Measurements from ENCODE around the gene CCDC102A. TPM values are rescaled to one million over a fixed set of nuclear protein-coding genes. Genes with fewer than 3 reads are reported as not detected.

CCDC102A gene
- total RNA-seq (10 to 100 TPM in 2 of 9 donors, 1 to 10 TPM in 7; 3.3 to 17.0 (median 6.8) TPM), polyA plus RNA-seq (1 to 10 TPM; 4.4 to 8.1 TPM)
- long read RNA-seq, donor 1, transcript CCDC102A-201 (9 exons, 2,463 nt), result major isoform, 34 of 56 reads
- long read RNA-seq, donor 1, partial matches to known transcripts, result 17 of 56 reads
- long read RNA-seq, donor 1, other reads (novel, unspliced or antisense), result 4 of 56 reads
- long read RNA-seq, donor 2, partial matches to known transcripts, result 1 of 1 reads
- long read RNA-seq, donor 2, other reads (novel, unspliced or antisense), result 0 of 1 reads
- long read RNA-seq, donor 3, transcript CCDC102A-201 (9 exons, 2,463 nt), result major isoform, 39 of 61 reads
- long read RNA-seq, donor 3, partial matches to known transcripts, result 21 of 61 reads
- long read RNA-seq, donor 3, other reads (novel, unspliced or antisense), result 1 of 61 reads

DNA sequence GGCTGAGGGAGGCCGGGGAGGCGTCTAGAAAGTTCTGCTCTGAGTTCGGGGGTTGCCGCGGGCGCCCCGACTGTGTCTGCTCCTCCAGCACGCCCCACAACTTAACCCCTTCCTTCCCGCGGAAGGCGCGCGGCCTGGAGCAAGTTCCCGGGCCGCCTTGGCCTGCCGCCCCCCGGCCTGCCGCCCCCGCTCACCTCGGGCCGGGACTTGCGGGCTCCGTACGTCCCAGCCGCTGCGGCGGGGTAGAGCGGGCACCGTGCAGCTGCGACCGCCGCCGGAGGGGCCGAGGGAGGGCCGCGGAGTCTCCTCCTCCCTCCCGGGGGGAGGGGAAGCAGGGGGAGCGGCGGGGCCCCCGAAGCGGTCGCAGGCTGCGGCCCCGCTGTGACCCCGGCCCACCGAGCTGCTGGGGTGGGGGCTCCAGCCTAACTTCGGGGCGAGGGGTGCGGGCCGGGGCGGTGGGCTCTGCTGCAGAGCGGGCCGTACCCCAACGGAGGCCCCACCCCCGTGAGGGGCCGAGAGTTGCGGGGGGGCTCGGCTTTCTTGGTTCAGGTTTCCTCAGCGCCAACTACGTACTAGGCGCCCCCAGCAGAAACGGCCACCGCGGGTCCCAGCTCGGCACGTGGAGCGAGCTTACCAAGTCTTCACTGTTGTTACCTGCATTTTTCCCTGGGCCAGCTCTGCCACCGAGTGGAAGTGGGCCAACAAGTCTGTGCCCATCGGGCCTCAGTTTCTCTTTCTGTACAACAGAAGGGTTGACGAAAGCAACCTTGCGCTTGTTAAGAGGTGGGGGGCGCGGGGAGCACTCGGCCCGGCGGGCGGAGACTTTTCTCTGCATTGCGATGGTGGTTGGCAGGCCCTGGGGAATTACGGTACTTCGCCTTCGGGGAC, at the start of gene CCDC102A:
Gene CCDC102A (minus strand): TSS at position 266 of the 888 bp plus-strand sequence. CDS start 7,394 bp downstream, outside the sequence.
- Histone ChIP-seq H3K27me3 (peaks cover 0 to 5% (median 0%) of the 10 kb centered on the region in 9 donors), H3K36me3 (no peaks in the 10 kb centered on the region), H3K9me3 (no peaks in the 10 kb centered on the region), H3K27ac (peak within 1 kb of the TSS; percentile 61 to 97 (median 93)), H3K4me1 (peaks cover 0 to 74% (median 33%) of the 10 kb centered on the region in 12 donors), H3K4me3 (peak within 1 kb of the TSS; percentile 64 to 98 (median 91))
- intact Hi-C loops (cut with DNase I), result no loop called here
- peak in 3 of 4 donors; percentile 19 to 69 (median 60) for ATAC-seq
- TF ChIP-seq POLR2A (IDR thresholded peaks at IDR 0.05), result peak in 1 of 2 donors; percentile 12
- TF ChIP-seq, protein P1, sequence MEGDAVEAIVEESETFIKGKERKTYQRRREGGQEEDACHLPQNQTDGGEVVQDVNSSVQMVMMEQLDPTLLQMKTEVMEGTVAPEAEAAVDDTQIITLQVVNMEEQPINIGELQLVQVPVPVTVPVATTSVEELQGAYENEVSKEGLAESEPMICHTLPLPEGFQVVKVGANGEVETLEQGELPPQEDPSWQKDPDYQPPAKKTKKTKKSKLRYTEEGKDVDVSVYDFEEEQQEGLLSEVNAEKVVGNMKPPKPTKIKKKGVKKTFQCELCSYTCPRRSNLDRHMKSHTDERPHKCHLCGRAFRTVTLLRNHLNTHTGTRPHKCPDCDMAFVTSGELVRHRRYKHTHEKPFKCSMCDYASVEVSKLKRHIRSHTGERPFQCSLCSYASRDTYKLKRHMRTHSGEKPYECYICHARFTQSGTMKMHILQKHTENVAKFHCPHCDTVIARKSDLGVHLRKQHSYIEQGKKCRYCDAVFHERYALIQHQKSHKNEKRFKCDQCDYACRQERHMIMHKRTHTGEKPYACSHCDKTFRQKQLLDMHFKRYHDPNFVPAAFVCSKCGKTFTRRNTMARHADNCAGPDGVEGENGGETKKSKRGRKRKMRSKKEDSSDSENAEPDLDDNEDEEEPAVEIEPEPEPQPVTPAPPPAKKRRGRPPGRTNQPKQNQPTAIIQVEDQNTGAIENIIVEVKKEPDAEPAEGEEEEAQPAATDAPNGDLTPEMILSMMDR (IDR thresholded peaks at IDR 0.05), result no peak
- peak in 2 of 5 donors; percentile 38 to 48 for DNase-seq
- 1 to 6% (median 3%) methylated on average over 25 to 81 of the region's 81 CpGs for WGBS, 4 donors

DNA sequence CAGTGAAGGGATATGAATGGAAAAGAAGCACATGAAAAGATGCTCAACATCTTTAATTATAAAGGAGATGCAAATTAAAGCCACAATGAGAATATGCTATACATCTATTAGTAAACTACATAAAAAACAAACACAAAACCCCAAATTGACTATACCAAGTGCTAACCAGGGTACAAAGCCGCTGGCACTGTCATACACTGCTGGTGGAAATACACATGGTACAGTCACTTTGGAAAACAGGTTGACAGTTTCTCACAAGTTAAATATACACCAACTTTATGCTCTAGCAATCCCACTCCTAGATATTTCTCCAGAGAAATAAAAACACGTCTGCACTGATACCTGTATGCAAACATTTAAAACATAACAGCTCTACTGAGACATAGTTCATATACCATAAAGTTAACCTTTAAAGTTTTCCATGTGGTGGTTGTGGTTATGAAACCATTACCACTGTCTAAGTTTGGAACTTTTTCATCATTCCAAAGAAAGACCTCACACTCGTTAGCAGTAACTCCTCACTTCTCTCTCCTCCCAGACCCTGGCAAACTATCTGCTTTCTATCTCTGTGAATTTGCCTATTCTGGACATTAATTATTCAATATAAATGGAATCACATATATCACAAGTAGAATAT, 48.8 kb upstream of the CCDC102A start:
- intact Hi-C loops (cut with DNase I), result loop anchor here in 1 of 10 donors (10.0 kb wide), 1 partner anchor 400 kb away; no protein-coding TSS in a partner anchor
- no peak for TF ChIP-seq POLR2A (IDR thresholded peaks at IDR 0.05)
- TF ChIP-seq, protein P1 (IDR thresholded peaks at IDR 0.05), result no peak
- Histone ChIP-seq H3K4me3 (no peak overlapping the region), H3K4me1 (peaks cover 0 to under 1% (median 0%) of the 10 kb centered on the region in 12 donors), H3K36me3 (no peaks in the 10 kb centered on the region), H3K27ac (no peak overlapping the region), H3K9me3 (no peaks in the 10 kb centered on the region), H3K27me3 (peaks cover 0 to 12% (median 0%) of the 10 kb centered on the region in 9 donors)
- no peak for DNase-seq
- no peak for ATAC-seq
- WGBS, 4 donors, result 44 to 59% (median 48%) methylated on average over 3 of the region's 3 CpGs

DNA sequence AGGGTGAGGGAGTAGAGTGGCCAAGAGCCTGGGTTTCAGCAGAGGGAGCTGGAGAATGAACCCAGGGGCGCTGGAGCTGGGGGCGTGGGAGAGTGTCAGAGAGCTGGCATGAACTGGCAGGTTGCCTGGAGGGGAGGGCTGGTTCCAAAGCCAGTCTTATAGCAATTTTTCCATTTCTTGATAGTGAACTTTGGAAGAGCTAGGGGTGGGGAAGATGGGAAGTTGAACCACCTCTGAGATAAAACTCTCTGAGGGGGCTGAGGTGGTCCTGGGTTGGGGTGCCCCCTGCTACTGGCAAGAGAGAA, 42.9 kb upstream of the CCDC102A start:
- intact Hi-C loops (cut with DNase I), result loop anchor here in 8 of 10 donors (5.0 to 10.0 kb wide), 8 partner anchors 68 to 425 kb away; partner anchors contain the start of genes USB1 (in 7 of the 8) and ZNF319 (in 7 of the 8)
- 41 to 62% (median 53%) methylated on average over 2 of the region's 2 CpGs for WGBS, 4 donors

More for the DNA sequence above, 42.9 kb upstream of the CCDC102A start:
- no peaks in the 10 kb centered on the region for H3K36me3 ChIP-seq
- DNase-seq, result no peak
- no peak overlapping the region for H3K4me3 ChIP-seq
- peak overlapping the region in 1 of 12 donors; percentile 75 for H3K27ac ChIP-seq
- H3K4me1 ChIP-seq, result peaks cover 0 to 4% (median 0%) of the 10 kb centered on the region in 12 donors
- no peaks in the 10 kb centered on the region for H3K9me3 ChIP-seq
- no peak for TF ChIP-seq POLR2A (IDR thresholded peaks at IDR 0.05)
- TF ChIP-seq, protein P1 (IDR thresholded peaks at IDR 0.05), result no peak
- H3K27me3 ChIP-seq, result peaks cover 0 to 14% (median 5%) of the 10 kb centered on the region in 9 donors
- ATAC-seq, result no peak
